GM20000 (cell line): ENCODE results near the gene RABGAP1L.
A peak's percentile ranks its signal among the peaks of the same experiment; 100 is the strongest.
"Not testable (repeated sequence)": the region's sequence is repeated elsewhere in the genome, so short reads cannot be mapped to it uniquely, and the experiment has no call there.

Experiments used
- DNase-seq: peaks from one replicate; pipeline ENCODE4 v3.0.0; 2012; ENCODE audit warnings: low spot score
- TF ChIP-seq, protein P1 (sequence below): IDR thresholded peaks from 2 replicates; pipeline ENCODE4 v1.5.1; 2012; ENCODE audit warnings: mild to moderate bottlenecking, control low read depth; ENCODE audit errors: extremely low read depth, missing control alignments

The RABGAP1L gene

DNA sequence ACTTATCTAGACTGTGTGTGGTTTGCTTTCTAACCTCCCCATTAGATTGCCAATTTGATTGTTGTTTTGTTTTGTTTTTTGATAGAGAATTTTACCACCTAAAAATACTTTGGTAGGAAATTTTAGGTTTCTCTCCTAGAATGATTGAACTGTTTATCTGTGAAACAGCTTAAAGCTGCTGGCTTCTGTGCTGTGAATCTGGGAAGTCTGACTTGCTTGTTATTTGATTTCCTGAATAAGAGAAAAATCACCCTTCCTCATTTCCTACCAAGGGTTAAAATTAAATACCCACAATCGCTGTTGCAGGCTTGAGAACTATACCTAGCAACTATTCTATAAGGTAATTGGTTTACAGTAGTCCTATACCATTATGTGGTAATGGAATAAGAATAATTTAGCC, 641.6 kb downstream of the RABGAP1L start:
- TF ChIP-seq, protein P1, sequence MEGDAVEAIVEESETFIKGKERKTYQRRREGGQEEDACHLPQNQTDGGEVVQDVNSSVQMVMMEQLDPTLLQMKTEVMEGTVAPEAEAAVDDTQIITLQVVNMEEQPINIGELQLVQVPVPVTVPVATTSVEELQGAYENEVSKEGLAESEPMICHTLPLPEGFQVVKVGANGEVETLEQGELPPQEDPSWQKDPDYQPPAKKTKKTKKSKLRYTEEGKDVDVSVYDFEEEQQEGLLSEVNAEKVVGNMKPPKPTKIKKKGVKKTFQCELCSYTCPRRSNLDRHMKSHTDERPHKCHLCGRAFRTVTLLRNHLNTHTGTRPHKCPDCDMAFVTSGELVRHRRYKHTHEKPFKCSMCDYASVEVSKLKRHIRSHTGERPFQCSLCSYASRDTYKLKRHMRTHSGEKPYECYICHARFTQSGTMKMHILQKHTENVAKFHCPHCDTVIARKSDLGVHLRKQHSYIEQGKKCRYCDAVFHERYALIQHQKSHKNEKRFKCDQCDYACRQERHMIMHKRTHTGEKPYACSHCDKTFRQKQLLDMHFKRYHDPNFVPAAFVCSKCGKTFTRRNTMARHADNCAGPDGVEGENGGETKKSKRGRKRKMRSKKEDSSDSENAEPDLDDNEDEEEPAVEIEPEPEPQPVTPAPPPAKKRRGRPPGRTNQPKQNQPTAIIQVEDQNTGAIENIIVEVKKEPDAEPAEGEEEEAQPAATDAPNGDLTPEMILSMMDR: no peak
- no peak for DNase-seq

DNA sequence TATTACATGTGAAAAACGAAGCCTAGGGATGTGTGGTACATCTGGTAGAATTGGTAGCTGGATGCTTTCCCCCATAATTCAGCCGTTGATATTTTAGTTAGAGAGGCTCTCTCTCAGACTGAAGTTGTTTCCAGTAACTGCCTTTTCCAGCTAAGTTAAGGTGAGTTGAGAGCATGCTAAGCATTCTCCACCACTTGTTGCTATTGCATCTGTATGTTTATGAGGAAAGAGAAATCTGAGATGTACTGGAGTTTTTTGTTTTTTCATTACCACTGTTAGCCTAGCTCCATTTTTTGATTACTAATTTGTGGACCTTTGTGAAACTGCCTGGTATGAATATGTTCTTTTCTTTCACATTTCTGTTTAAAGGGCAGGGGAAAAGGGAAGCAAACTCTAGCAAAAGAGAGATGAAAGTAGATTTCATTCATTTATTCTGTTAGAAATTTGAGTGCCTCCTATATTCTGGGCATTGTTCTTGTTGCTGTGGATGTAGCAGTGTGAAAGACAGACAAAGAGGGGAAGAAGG, 650.5 kb downstream of the RABGAP1L start:
- TF ChIP-seq, protein P1: no peak
- no peak for DNase-seq

DNA sequence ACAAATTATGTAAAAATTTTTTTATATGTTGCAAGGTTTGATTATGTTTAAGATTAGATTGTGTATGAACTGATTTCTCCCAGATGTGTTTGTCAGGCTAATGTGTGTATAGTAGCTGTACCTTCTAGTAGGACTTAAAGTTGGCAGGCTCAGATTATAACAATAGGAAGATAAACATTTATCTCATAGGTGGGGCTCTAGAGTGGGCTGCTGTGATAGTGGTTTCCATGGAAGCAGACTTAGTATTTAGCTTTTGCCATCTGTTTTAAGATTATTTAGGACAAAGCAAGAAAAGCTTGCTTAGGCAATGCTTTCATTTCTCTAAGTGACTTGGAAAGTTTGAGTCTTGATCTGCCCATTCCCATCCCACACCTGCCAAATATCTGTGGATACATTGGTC, 652.7 kb downstream of the RABGAP1L start:
- no peak for DNase-seq
- TF ChIP-seq, protein P1: no peak

DNA sequence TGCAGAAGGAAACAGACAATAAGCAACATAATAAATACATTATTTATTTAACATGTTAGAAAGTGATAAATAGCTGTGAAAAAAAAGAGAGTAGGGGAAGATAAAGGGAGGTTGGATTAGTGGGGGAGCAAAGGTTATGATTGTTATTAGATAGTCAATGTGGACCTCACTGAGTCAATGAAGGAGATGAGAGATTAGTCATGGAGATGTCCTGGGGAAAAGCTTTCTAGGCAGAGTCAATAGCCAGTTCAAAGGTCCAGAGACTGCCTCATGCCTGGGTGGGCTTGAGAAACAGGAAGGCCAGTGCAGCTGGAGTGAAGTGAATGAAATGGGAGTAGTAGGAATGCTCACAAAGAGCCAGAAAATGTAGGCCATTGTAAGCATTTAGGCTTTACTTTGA, 653.3 kb downstream of the RABGAP1L start:
- TF ChIP-seq, protein P1: no peak
- DNase-seq: no peak

DNA sequence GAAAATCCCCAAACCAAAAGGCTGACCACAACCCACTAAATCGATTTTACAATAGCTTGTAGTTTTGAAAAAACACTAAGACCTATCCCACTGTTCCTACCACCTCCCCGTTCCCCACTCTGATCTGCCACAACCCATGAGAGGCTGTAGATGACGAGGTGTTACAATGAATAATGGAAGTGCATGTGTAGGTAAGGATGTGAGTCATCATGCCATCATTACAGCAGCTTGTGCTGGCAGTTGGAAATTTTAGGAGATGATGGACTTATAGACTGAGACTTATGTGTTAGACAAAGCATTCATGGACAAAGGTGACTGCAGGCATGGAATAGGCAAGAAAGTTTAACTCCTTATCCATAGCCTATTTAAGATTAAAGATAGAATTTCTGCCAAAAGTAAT, 655.7 kb downstream of the RABGAP1L start:
- DNase-seq: peak; percentile 23
- TF ChIP-seq, protein P1: no peak

DNA sequence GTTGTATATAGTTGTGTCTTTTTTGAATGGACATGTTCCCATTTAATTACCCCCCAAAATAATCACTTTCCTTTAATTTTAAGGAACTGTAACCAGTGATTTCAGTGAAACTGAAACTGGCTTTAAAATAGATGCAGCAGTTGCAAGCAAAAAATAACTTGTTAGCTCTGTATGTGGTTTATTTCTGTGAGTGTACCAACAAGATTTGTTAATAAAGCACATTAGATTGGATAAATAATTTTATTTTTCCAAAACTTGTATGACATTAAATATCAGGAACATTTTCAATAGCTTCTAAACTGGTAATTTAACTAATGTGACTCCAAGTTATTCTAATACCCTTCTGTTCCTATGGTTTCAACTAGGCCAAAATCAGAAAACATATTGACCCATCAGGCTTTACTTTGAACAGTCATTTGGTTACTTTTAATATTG, 656.2 kb downstream of the RABGAP1L start:
- TF ChIP-seq, protein P1: no peak
- peak; percentile 15 for DNase-seq

DNA sequence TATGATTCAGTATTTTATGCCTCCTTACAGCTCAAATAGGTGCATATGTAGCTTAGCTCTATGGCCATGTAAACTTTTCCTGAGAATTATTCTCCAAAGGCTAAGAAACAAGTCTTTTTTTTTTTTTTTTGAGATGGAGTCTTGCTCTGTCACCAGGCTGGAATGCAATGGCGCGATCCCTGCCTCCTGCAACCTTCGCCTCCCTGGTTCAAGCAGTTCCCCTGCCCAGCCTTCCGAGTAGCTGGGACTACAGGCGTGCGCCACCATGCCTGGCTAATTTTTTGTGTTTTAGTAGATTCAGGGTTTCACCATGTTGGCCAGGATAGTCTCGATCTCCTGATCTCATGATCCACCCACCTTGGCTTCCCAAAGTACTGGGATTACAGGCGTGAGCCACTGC, 657.3 kb downstream of the RABGAP1L start:
- DNase-seq: not testable (repeated sequence)

DNA sequence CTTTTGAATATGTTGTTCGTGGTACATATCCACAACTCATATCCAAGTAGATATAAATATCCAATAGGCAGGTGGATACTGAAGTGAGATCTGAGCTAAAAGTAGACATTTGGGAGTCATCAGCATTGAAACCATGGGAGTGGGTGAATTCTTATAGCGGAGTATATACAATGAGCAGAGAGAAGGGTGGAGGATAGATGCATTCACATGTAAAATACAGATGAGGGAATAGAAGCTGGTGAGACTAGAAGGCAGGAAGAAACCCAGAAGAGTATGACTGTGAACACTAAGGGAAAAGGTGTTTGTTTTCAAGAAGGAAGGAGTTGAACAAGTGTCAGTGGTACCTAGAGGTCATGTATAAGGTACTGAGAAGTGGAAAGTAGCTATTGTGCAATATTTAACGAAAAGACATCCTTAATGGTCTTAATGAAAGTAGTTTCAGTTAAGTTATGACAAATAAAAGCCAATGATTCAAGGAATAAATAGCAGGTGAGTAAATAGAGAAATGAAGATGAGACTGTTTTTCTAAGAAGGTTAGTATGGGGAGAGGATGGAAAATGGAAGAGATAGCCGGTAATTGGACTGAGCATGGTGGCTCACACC, 658.8 kb downstream of the RABGAP1L start:
- TF ChIP-seq, protein P1: no peak
- peak; percentile 16 for DNase-seq
